Testis (tissue), 2 donors: ENCODE measurements around the gene MOK.

Source experiments
- POLR2A ChIP-seq: fragments of 450-650 bp; IDR thresholded peaks from one replicate; pipeline ENCODE4 v1.6.1; 2017; ENCODE audit warnings: antibody characterized with exemption, mild to moderate bottlenecking, moderate library complexity
- TF ChIP-seq, protein P1 (sequence below), 3 experiments: fragments of 450-650 bp in 2 of 3; fragments of 200-600 bp in 1 of 3; sonication (generic) in 1 of 3; IDR thresholded peaks; one replicate each; pipeline ENCODE4 v1.5.1; 2016 to 2019; ENCODE audit warnings: antibody characterized with exemption in 3 of 3, mild to moderate bottlenecking in 2 of 3, moderate library complexity in 1 of 3

DNA sequence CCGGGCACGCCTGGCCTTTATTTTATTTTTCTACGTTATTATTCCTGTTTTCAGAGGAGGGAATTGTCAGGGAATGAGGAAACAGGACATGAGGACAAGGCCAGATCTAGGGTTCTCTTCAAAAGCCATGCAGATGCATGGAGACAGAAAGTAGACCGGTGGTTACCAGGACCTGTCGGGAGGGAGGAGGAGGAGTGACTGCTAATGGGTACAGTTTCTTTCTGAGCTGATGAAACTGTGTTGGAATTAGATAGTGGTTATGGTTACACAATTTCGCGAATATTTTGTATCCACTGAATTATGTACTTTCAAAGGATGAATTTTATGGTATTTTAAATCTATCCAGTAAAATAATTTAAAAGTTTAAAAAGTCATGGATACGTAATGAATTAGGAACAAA, 25.8 kb upstream of the MOK start:
- TF ChIP-seq, protein P1, sequence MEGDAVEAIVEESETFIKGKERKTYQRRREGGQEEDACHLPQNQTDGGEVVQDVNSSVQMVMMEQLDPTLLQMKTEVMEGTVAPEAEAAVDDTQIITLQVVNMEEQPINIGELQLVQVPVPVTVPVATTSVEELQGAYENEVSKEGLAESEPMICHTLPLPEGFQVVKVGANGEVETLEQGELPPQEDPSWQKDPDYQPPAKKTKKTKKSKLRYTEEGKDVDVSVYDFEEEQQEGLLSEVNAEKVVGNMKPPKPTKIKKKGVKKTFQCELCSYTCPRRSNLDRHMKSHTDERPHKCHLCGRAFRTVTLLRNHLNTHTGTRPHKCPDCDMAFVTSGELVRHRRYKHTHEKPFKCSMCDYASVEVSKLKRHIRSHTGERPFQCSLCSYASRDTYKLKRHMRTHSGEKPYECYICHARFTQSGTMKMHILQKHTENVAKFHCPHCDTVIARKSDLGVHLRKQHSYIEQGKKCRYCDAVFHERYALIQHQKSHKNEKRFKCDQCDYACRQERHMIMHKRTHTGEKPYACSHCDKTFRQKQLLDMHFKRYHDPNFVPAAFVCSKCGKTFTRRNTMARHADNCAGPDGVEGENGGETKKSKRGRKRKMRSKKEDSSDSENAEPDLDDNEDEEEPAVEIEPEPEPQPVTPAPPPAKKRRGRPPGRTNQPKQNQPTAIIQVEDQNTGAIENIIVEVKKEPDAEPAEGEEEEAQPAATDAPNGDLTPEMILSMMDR (IDR thresholded peaks at IDR 0.05): no peak
- TF ChIP-seq POLR2A: no peak
